Ovary (tissue), 9 donors: ENCODE data around the gene PPP2R5D. TPM values are rescaled to one million over a fixed set of nuclear protein-coding genes. Genes with fewer than 3 reads are reported as not detected.

ENCODE experiments used
- DNase-seq, 5 donors: peaks; one replicate each; pipeline ENCODE4 v3.0.0-alpha.2; 2019 to 2020
- H3K27ac ChIP-seq, 2 donors: fragments of 200-600 bp; one replicate each; pipeline versions ENCODE4 v1.5.1 to v1.8.0; 2019 to 2022
- H3K27me3 ChIP-seq: fragments of 200-600 bp; one replicate; pipeline ENCODE4 v1.8.0; 2022
- H3K36me3 ChIP-seq: fragments of 200-600 bp; sonication (generic); one replicate; pipeline ENCODE4 v1.5.1; 2019
- H3K4me1 ChIP-seq: one replicate; pipeline ENCODE4 v1.8.1; 2013; ENCODE audit warnings: mild to moderate bottlenecking, moderate library complexity; ENCODE audit not compliant: insufficient read depth
- H3K4me3 ChIP-seq: fragments of 200-600 bp; sonication (generic); one replicate; pipeline ENCODE4 v1.5.1; 2017
- H3K9me3 ChIP-seq, 2 donors: fragments of 200-600 bp in 1 of 2; sonication (generic) in 1 of 2; one replicate each; pipeline versions ENCODE4 v1.5.1 to v1.8.1; 2013 to 2019; ENCODE audit warnings: mild to moderate bottlenecking in 1 of 2, moderate library complexity in 1 of 2
- CTCF ChIP-seq, 3 donors: fragments of 450-650 bp in 2 of 3; fragments of 200-600 bp in 1 of 3; IDR thresholded peaks; one replicate each; pipeline versions ENCODE4 v1.5.1 to v1.8.0; 2016 to 2022; ENCODE audit warnings: antibody characterized with exemption in 3 of 3, mild to moderate bottlenecking in 1 of 3
- EP300 ChIP-seq: sonication (generic); formaldehyde crosslinking; IDR thresholded peaks from one replicate; pipeline ENCODE4 v1.6.1; 2017; ENCODE audit warnings: antibody characterized with exemption
- POLR2A ChIP-seq: fragments of 450-650 bp; IDR thresholded peaks from one replicate; pipeline ENCODE4 v1.6.1; 2017; ENCODE audit warnings: antibody characterized with exemption, mild to moderate bottlenecking, moderate library complexity
- WGBS, 3 donors: extraction: QIAGEN DNeasy Blood & Tissue Kit in 1 of 3; methylation state at CpG; one replicate each; pipeline versions ENCODE4 v1.1.5 to v1.1.7; 2013 to 2017; 5-methylcytosine and 5-hydroxymethylcytosine counted together
- intact Hi-C, 4 donors: fragments of 100-400 bp; cut with DNase I; formaldehyde crosslinking; loops; one replicate each; pipeline versions ENCODE4 v1.11.0 to v1.15.1; 2022 to 2023
- polyA plus RNA-seq, 2 donors: library from polyadenylated mRNA; stranded (reverse); fragments of 200-250 nt in 1 of 2; fragments of 350-450 nt in 1 of 2; fragmentation: Illumina TruSeq in 1 of 2; extraction: RNeasy Lipid Tissue Mini Kit (QIAGEN cat#74804) in 1 of 2; gene quantifications; one replicate each; pipeline ENCODE4 v1.2.3, GENCODE V29; 2013 to 2014
- total RNA-seq, 7 donors: library from RNA; depleted of rRNA in 2 of 7; stranded (reverse); fragments of >200 nt in 2 of 7; fragmentation: NEBNext Ultra II Directional in 3 of 7; extraction: Animal tissue kit (Norgen Biotek cat#: 25700) in 3 of 7; gene quantifications; one replicate each; pipeline versions ENCODE4 v1.1.0 to v1.2.4, GENCODE V29; 2016 to 2023
- donor health status: DM: no; HTN: no; CAD: no; lungs with moderate emphysema.
- donor health status: DM: no; HTN: no; CAD: no.
- donor health status: Bipolar disorder and iron deficiency.
- donor health status: DM: yes; HTN: yes; CAD: no.
- donor health status: DM: no; HTN: no; CAD: no.
- donor health status: DM: yes; HTN: yes; CAD: no.

The PPP2R5D gene
- total and polyA plus RNA-seq, 9 donors: 20.4 to 78.1 (median 34.1) TPM

- H3K27me3 ChIP-seq: no peaks in the 10 kb centered on the region
- no peaks in the 10 kb centered on the region for H3K4me1 ChIP-seq
- WGBS, 3 donors: 70 to 81% (median 73%) methylated on average over 7 of the region's 7 CpGs
- no peak for DNase-seq
- peaks cover 3% of the 10 kb centered on the region for H3K36me3 ChIP-seq
- no peaks in the 10 kb centered on the region for H3K9me3 ChIP-seq
- no peak for TF ChIP-seq EP300
- TF ChIP-seq POLR2A: no peak
- no peak for TF ChIP-seq CTCF (IDR thresholded peaks at IDR 0.05)
- H3K27ac ChIP-seq: no peak overlapping the region
- intact Hi-C loops: loop anchor here in 1 of 4 donors (10.0 kb wide), 1 partner anchor 52 kb away; the partner anchor contains the start of gene PTCRA
- H3K4me3 ChIP-seq: no peak overlapping the region
Measured at GRCh38 chr6:42966571-42966970, 17.8 kb upstream of the PPP2R5D start.

GRCh38 chr6:42967228-42967627, 17.1 kb upstream of the PPP2R5D start:
- no peaks in the 10 kb centered on the region for H3K9me3 ChIP-seq
- H3K36me3 ChIP-seq: peaks cover 3% of the 10 kb centered on the region
- no peaks in the 10 kb centered on the region for H3K4me1 ChIP-seq
- H3K27ac ChIP-seq: no peak overlapping the region
- 91 to 95% (median 93%) methylated on average over 11 of the region's 11 CpGs for WGBS, 3 donors
- no peak for DNase-seq
- H3K27me3 ChIP-seq: no peaks in the 10 kb centered on the region
- no peak for TF ChIP-seq EP300
- no peak overlapping the region for H3K4me3 ChIP-seq
- intact Hi-C loops: loop anchor here in 1 of 4 donors (10.0 kb wide), 1 partner anchor 52 kb away; the partner anchor contains the start of gene PTCRA

GRCh38 chr6:42968126-42968701, 16.2 kb upstream of the PPP2R5D start:
- Histone ChIP-seq H3K9me3 (no peaks in the 10 kb centered on the region), H3K27me3 (no peaks in the 10 kb centered on the region), H3K4me3 (no peak overlapping the region), H3K4me1 (no peaks in the 10 kb centered on the region), H3K27ac (no peak overlapping the region), H3K36me3 (peaks cover 3% of the 10 kb centered on the region)
- 86 to 94% (median 92%) methylated on average over 12 of the region's 12 CpGs for WGBS, 3 donors
- TF ChIP-seq CTCF (IDR thresholded peaks at IDR 0.05): no peak
- no peak for TF ChIP-seq EP300
- no peak for TF ChIP-seq POLR2A
- intact Hi-C loops: loop anchor here in 1 of 4 donors (10.0 kb wide), 1 partner anchor 53 kb away; the partner anchor contains the start of gene PTCRA
- no peak for DNase-seq

- Histone ChIP-seq H3K27ac (no peak overlapping the region), H3K4me1 (no peaks in the 10 kb centered on the region), H3K4me3 (no peak overlapping the region), H3K27me3 (no peaks in the 10 kb centered on the region), H3K9me3 (no peaks in the 10 kb centered on the region), H3K36me3 (peaks cover 3% of the 10 kb centered on the region)
- TF ChIP-seq EP300 (no peak), POLR2A (no peak), CTCF (IDR thresholded peaks at IDR 0.05) (no peak)
- intact Hi-C loops: loop anchor here in 1 of 4 donors (10.0 kb wide), 1 partner anchor 54 kb away; the partner anchor contains the start of gene PTCRA
- WGBS, 3 donors: 67 to 92% (median 75%) methylated on average over 4 of the region's 4 CpGs
- DNase-seq: no peak
Measured at GRCh38 chr6:42968783-42969182, 15.6 kb upstream of the PPP2R5D start.

- 88 to 96% (median 92%) methylated on average over 2 of the region's 2 CpGs for WGBS, 3 donors
- H3K36me3 ChIP-seq: no peaks in the 10 kb centered on the region
- no peak overlapping the region for H3K4me3 ChIP-seq
- no peak for TF ChIP-seq CTCF (IDR thresholded peaks at IDR 0.05)
- no peak for TF ChIP-seq POLR2A
- TF ChIP-seq EP300: no peak
- no peak for DNase-seq
- no peaks in the 10 kb centered on the region for H3K9me3 ChIP-seq
- intact Hi-C loops: loop anchor here in 1 of 4 donors (10.0 kb wide), 1 partner anchor 55 kb away; the partner anchor contains the start of gene PTCRA
- H3K4me1 ChIP-seq: no peaks in the 10 kb centered on the region
- no peak overlapping the region for H3K27ac ChIP-seq
- H3K27me3 ChIP-seq: no peaks in the 10 kb centered on the region
Measured at GRCh38 chr6:42969431-42969830, 14.9 kb upstream of the PPP2R5D start.
